HG03439 (cell line): ENCODE measurements around the gene MEFV.
"Not testable (repeated sequence)": the region's sequence is repeated elsewhere in the genome, so short reads cannot be mapped to it uniquely, and the experiment has no call there.

Source experiments
- ATAC-seq: cut with Tn5 transposase; IDR thresholded peaks from one replicate; pipeline ENCODE4 v1.9.1; 2021; ENCODE audit warnings: mild to moderate bottlenecking, moderate library complexity; ENCODE audit not compliant: unreplicated experiment

The MEFV gene

GRCh38 chr16:3270718-3271117 is 14.3 kb upstream of the MEFV start:
- not testable (repeated sequence) for ATAC-seq

GRCh38 chr16:3268294-3268693 is 11.9 kb upstream of the MEFV start:
- no peak for ATAC-seq

GRCh38 chr16:3266873-3267537 is 10.6 kb upstream of the MEFV start:
- ATAC-seq: no peak

GRCh38 chr16:3264137-3265036 is 8.0 kb upstream of the MEFV start:
- ATAC-seq: peak; percentile 83

GRCh38 chr16:3262517-3262916 is 6.1 kb upstream of the MEFV start:
- no peak for ATAC-seq

GRCh38 chr16:3259836-3260235 is 3.4 kb upstream of the MEFV start:
- no peak for ATAC-seq

GRCh38 chr16:3256866-3257465 is 533 bp upstream of the MEFV start:
- no peak for ATAC-seq

- no peak for ATAC-seq
Observed at GRCh38 chr16:3254309-3254708, 2.1 kb downstream of the MEFV start.

- ATAC-seq: no peak
Observed at GRCh38 chr16:3252967-3253366, 3.5 kb downstream of the MEFV start.

- no peak for ATAC-seq
Observed at GRCh38 chr16:3249451-3249850, 7.0 kb downstream of the MEFV start.

- no peak for ATAC-seq
Observed at GRCh38 chr16:3249020-3249419, 7.4 kb downstream of the MEFV start.

- no peak for ATAC-seq
Observed at GRCh38 chr16:3248596-3248995, 7.8 kb downstream of the MEFV start.

GRCh38 chr16:3246876-3247275 is 9.6 kb downstream of the MEFV start:
- no peak for ATAC-seq

- no peak for ATAC-seq
Observed at GRCh38 chr16:3246002-3246401, 10.4 kb downstream of the MEFV start.

- no peak for ATAC-seq
Observed at GRCh38 chr16:3243882-3244281, 12.6 kb downstream of the MEFV start.

GRCh38 chr16:3242709-3243108 is 13.7 kb downstream of the MEFV start:
- no peak for ATAC-seq

GRCh38 chr16:3241761-3242160 is 14.7 kb downstream of the MEFV start:
- ATAC-seq: no peak

- no peak for ATAC-seq
Observed at GRCh38 chr16:3235856-3236669, 20.4 kb downstream of the MEFV start.

GRCh38 chr16:3234857-3235561 is 21.4 kb downstream of the MEFV start, which contains the start of gene ZNF200:
TSS of gene ZNF200 (minus strand) at chr16:3235158. CDS start at chr16:3233755, 1,403 bp downstream.
- peak; percentile 87 for ATAC-seq

- ATAC-seq: peak; percentile 15
Observed at GRCh38 chr16:3234543-3234856, 21.9 kb downstream of the MEFV start.
